ENCODE data around the gene DGKB.

The DGKB gene

GRCh38 chr7:14270099-14270498 lies 632.5 kb downstream of the DGKB start:
- no peak for TF ChIP-seq POLR2AphosphoS5 (IDR thresholded peaks at IDR 0.05; ENCODE audit: low read depth)
- TF ChIP-seq, protein P1, sequence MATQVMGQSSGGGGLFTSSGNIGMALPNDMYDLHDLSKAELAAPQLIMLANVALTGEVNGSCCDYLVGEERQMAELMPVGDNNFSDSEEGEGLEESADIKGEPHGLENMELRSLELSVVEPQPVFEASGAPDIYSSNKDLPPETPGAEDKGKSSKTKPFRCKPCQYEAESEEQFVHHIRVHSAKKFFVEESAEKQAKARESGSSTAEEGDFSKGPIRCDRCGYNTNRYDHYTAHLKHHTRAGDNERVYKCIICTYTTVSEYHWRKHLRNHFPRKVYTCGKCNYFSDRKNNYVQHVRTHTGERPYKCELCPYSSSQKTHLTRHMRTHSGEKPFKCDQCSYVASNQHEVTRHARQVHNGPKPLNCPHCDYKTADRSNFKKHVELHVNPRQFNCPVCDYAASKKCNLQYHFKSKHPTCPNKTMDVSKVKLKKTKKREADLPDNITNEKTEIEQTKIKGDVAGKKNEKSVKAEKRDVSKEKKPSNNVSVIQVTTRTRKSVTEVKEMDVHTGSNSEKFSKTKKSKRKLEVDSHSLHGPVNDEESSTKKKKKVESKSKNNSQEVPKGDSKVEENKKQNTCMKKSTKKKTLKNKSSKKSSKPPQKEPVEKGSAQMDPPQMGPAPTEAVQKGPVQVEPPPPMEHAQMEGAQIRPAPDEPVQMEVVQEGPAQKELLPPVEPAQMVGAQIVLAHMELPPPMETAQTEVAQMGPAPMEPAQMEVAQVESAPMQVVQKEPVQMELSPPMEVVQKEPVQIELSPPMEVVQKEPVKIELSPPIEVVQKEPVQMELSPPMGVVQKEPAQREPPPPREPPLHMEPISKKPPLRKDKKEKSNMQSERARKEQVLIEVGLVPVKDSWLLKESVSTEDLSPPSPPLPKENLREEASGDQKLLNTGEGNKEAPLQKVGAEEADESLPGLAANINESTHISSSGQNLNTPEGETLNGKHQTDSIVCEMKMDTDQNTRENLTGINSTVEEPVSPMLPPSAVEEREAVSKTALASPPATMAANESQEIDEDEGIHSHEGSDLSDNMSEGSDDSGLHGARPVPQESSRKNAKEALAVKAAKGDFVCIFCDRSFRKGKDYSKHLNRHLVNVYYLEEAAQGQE (IDR thresholded peaks at IDR 0.05; ENCODE audit: insufficient replicate concordance, low read depth), result no peak
- TF ChIP-seq, protein P2, sequence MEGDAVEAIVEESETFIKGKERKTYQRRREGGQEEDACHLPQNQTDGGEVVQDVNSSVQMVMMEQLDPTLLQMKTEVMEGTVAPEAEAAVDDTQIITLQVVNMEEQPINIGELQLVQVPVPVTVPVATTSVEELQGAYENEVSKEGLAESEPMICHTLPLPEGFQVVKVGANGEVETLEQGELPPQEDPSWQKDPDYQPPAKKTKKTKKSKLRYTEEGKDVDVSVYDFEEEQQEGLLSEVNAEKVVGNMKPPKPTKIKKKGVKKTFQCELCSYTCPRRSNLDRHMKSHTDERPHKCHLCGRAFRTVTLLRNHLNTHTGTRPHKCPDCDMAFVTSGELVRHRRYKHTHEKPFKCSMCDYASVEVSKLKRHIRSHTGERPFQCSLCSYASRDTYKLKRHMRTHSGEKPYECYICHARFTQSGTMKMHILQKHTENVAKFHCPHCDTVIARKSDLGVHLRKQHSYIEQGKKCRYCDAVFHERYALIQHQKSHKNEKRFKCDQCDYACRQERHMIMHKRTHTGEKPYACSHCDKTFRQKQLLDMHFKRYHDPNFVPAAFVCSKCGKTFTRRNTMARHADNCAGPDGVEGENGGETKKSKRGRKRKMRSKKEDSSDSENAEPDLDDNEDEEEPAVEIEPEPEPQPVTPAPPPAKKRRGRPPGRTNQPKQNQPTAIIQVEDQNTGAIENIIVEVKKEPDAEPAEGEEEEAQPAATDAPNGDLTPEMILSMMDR (IDR thresholded peaks at IDR 0.05; ENCODE audit: insufficient read depth, low read length), result no peak
- no peak for TF ChIP-seq GABPA (IDR thresholded peaks at IDR 0.05; ENCODE audit: low read depth)
- no peak for TF ChIP-seq SPI1 (IDR thresholded peaks at IDR 0.05; ENCODE audit: borderline replicate concordance, low read depth)
- no peak overlapping the region for H3K27ac ChIP-seq (replicated peaks)
- DNase-seq (ENCODE audit: low read depth in 1 of 2, low spot score in 1 of 2), result no peak
- H3K27me3 ChIP-seq (ENCODE audit: insufficient read depth, poor library complexity, severe bottlenecking), result no peaks in the 10 kb centered on the region
- H3K4me3 ChIP-seq (replicated peaks; ENCODE audit: insufficient read depth, low read length), result no peak overlapping the region

GRCh38 chr7:14260011-14260410 lies 642.5 kb downstream of the DGKB start:
- no peak for DNase-seq (ENCODE audit: low read depth in 1 of 2, low spot score in 1 of 2)
- H3K4me3 ChIP-seq (replicated peaks; ENCODE audit: insufficient read depth, low read length), result no peak overlapping the region
- H3K27me3 ChIP-seq (ENCODE audit: insufficient read depth, poor library complexity, severe bottlenecking), result no peaks in the 10 kb centered on the region
- TF ChIP-seq, protein P1 (IDR thresholded peaks at IDR 0.05; ENCODE audit: insufficient replicate concordance, low read depth), result no peak
- TF ChIP-seq POLR2AphosphoS5 (IDR thresholded peaks at IDR 0.05; ENCODE audit: low read depth) (no peak), SPI1 (IDR thresholded peaks at IDR 0.05; ENCODE audit: borderline replicate concordance, low read depth) (no peak), GABPA (IDR thresholded peaks at IDR 0.05; ENCODE audit: low read depth) (no peak)
- TF ChIP-seq, protein P2 (IDR thresholded peaks at IDR 0.05; ENCODE audit: insufficient read depth, low read length), result no peak
- H3K27ac ChIP-seq (replicated peaks), result no peak overlapping the region

GRCh38 chr7:14258861-14259260 lies 643.7 kb downstream of the DGKB start:
- no peak overlapping the region for H3K27ac ChIP-seq (replicated peaks)

More at GRCh38 chr7:14258861-14259260, 643.7 kb downstream of the DGKB start:
- H3K27me3 ChIP-seq (ENCODE audit: insufficient read depth, poor library complexity, severe bottlenecking), result no peaks in the 10 kb centered on the region
- no peak for DNase-seq (ENCODE audit: low read depth in 1 of 2, low spot score in 1 of 2)
- TF ChIP-seq SPI1 (IDR thresholded peaks at IDR 0.05; ENCODE audit: borderline replicate concordance, low read depth) (no peak), GABPA (IDR thresholded peaks at IDR 0.05; ENCODE audit: low read depth) (no peak), POLR2AphosphoS5 (IDR thresholded peaks at IDR 0.05; ENCODE audit: low read depth) (no peak)
- TF ChIP-seq, protein P1 (IDR thresholded peaks at IDR 0.05; ENCODE audit: insufficient replicate concordance, low read depth), result no peak
- TF ChIP-seq, protein P2 (IDR thresholded peaks at IDR 0.05; ENCODE audit: insufficient read depth, low read length), result no peak
- H3K4me3 ChIP-seq (replicated peaks; ENCODE audit: insufficient read depth, low read length), result no peak overlapping the region
